Smooth muscle cell (in vitro differentiated cells): ENCODE measurements around the gene HOXB3. TPM values are rescaled to one million over a fixed set of nuclear protein-coding genes. Genes with fewer than 3 reads are reported as not detected.

ENCODE experiments used
- DNase-seq: peaks from one replicate; lab custom pipeline; 2025; ENCODE audit not compliant: unreplicated experiment; lab: John Stamatoyannopoulos, UW
- H2AFZ ChIP-seq: fragments of 200-600 bp; sonication (generic); 2 replicates; pipeline ENCODE4 v1.6.0; 2016; ENCODE audit warnings: antibody characterized with exemption, low read depth, mild to moderate bottlenecking
- H3F3A ChIP-seq: fragments of 200-600 bp; sonication (generic); 2 replicates; pipeline ENCODE4 v1.6.0; 2017; ENCODE audit warnings: antibody characterized with exemption, low read depth
- H3K27ac ChIP-seq: fragments of 200-600 bp; sonication (generic); 2 replicates; pipeline ENCODE4 v1.5.1; 2016; ENCODE audit warnings: low read depth, mild to moderate bottlenecking
- H3K27me3 ChIP-seq: fragments of 200-600 bp; sonication (generic); 2 replicates; pipeline ENCODE4 v1.6.1; 2016; ENCODE audit warnings: low read depth, mild to moderate bottlenecking
- H3K36me3 ChIP-seq: fragments of 200-600 bp; sonication (generic); 2 replicates; pipeline ENCODE4 v1.5.1; 2016; ENCODE audit warnings: low read depth
- H3K4me1 ChIP-seq: fragments of 200-600 bp; sonication (generic); 2 replicates; pipeline ENCODE4 v1.5.1; 2016; ENCODE audit warnings: low read depth
- H3K4me2 ChIP-seq: fragments of 200-600 bp; sonication (generic); 2 replicates; pipeline ENCODE4 v1.6.0; 2016; ENCODE audit warnings: mild to moderate bottlenecking
- H3K4me3 ChIP-seq: fragments of 200-600 bp; sonication (generic); 2 replicates; pipeline ENCODE4 v1.5.1; 2016; ENCODE audit warnings: mild to moderate bottlenecking
- H3K79me2 ChIP-seq: fragments of 200-600 bp; sonication (generic); 2 replicates; pipeline ENCODE4 v1.6.0; 2016; ENCODE audit warnings: low read depth, mild to moderate bottlenecking
- H3K9ac ChIP-seq: fragments of 200-600 bp; sonication (generic); 2 replicates; pipeline ENCODE4 v1.6.0; 2016; ENCODE audit warnings: low read depth
- H3K9me3 ChIP-seq: fragments of 200-600 bp; sonication (generic); replicated peaks from 2 replicates; pipeline ENCODE4 v1.5.1; 2016; ENCODE audit warnings: low read depth
- H4K20me1 ChIP-seq: fragments of 200-600 bp; sonication (generic); 2 replicates; pipeline ENCODE4 v1.6.0; 2016; ENCODE audit warnings: low read depth
- WGBS: methylation state at CpG from one replicate; pipeline ENCODE4 v1.1.7; 2016; ENCODE audit warnings: low lambda C conversion rate; 5-methylcytosine and 5-hydroxymethylcytosine counted together
- polyA plus RNA-seq: library from polyadenylated mRNA; unstranded; fragments of >200 nt; fragmentation: Nextera tagmentation; extraction: Ambion mirVana; gene quantifications from 2 replicates; pipeline ENCODE4 v1.2.1, GENCODE V29; 2016
- total RNA-seq: library from RNA; depleted of rRNA; stranded (reverse); fragments of >200 nt; gene quantifications from 2 replicates; pipeline ENCODE4 v1.2.3, GENCODE V29; 2014
- TF ChIP-seq, protein P1 (sequence below): fragments of 200-600 bp; sonication (generic); IDR thresholded peaks from 2 replicates; pipeline ENCODE4 v1.5.1; 2017; ENCODE audit warnings: borderline replicate concordance, mild to moderate bottlenecking, antibody characterized with exemption; ENCODE audit not compliant: insufficient read depth, poor library complexity, severe bottlenecking

Gene HOXB3
- total and polyA plus RNA-seq, 2 experiments from 2014 or later: 2.8 to 5.1 TPM

DNA sequence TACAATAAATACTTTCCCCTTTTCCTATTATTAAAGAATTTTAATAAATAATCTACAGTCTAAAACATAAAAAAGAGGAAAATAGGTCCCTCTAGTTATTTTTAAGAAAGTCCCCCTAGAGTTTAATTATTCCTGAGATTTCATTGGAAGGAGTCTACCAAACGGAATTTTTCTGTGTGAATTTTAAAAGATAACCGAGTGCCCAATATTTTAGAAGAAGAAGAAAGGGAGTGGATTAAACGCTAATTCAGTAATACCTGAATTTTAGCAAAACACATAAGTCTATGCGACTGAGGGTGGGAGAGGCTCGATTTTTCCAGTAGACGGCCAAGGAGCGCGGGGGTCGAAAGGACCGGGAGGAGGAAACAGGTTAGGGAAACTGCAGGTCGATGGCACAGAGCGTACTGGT lies 47.3 kb downstream of the HOXB3 start:
- no peaks in the 10 kb centered on the region for H4K20me1 ChIP-seq
- no peaks in the 10 kb centered on the region for H3K36me3 ChIP-seq
- peak overlapping the region; percentile 81 for H3K9ac ChIP-seq
- no peaks in the 10 kb centered on the region for H3K9me3 ChIP-seq
- H3K4me1 ChIP-seq: peaks cover 15% of the 10 kb centered on the region
- H3F3A ChIP-seq: peaks cover 23% of the 10 kb centered on the region
- peak overlapping the region; percentile 98 for H3K4me2 ChIP-seq
- H3K79me2 ChIP-seq: peaks cover 30% of the 10 kb centered on the region
- peak overlapping the region; percentile 72 for H3K4me3 ChIP-seq
- 5% methylated on average over 12 of the region's 12 CpGs for WGBS
- no peaks in the 10 kb centered on the region for H3K27me3 ChIP-seq
- TF ChIP-seq, protein P1, sequence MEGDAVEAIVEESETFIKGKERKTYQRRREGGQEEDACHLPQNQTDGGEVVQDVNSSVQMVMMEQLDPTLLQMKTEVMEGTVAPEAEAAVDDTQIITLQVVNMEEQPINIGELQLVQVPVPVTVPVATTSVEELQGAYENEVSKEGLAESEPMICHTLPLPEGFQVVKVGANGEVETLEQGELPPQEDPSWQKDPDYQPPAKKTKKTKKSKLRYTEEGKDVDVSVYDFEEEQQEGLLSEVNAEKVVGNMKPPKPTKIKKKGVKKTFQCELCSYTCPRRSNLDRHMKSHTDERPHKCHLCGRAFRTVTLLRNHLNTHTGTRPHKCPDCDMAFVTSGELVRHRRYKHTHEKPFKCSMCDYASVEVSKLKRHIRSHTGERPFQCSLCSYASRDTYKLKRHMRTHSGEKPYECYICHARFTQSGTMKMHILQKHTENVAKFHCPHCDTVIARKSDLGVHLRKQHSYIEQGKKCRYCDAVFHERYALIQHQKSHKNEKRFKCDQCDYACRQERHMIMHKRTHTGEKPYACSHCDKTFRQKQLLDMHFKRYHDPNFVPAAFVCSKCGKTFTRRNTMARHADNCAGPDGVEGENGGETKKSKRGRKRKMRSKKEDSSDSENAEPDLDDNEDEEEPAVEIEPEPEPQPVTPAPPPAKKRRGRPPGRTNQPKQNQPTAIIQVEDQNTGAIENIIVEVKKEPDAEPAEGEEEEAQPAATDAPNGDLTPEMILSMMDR: no peak
- DNase-seq: no peak
- H3K27ac ChIP-seq: peak overlapping the region; percentile 93
- H2AFZ ChIP-seq: no peak overlapping the region

DNA sequence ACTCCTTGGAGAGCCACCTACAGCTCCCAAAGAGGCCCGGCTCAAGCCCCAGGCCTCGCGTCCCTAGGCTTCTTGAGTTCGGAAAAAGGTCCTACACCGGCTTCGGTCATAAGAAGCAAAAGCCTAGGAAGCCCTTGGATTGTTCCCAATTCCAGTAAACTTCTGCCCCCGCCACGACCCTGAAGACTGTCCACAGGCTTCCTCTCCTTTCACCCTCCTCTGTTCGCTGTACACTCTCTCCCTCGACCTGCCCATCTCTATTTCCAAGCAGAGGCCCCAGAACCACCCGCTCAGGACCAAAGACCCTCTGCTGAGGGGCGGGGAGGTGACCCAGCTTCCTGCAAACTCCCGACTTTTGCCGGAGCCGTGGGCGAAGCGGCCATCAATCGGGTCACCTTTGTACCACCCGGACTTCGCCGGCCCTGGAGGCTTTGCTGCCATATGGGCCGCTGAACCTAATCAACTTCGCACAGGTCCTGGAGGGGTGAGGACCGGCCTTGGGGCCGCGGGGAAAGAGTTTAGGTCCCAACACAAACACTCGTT lies 47.9 kb downstream of the HOXB3 start:
- Histone ChIP-seq H2AFZ (peak overlapping the region; percentile 85), H3K9ac (peak overlapping the region; percentile 81), H3K4me2 (peak overlapping the region; percentile 98), H3K36me3 (no peaks in the 10 kb centered on the region), H3K27ac (peak overlapping the region; percentile 93), H3K9me3 (no peaks in the 10 kb centered on the region), H4K20me1 (no peaks in the 10 kb centered on the region), H3K4me1 (peaks cover 15% of the 10 kb centered on the region), H3K79me2 (peaks cover 30% of the 10 kb centered on the region), H3F3A (peaks cover 23% of the 10 kb centered on the region), H3K27me3 (no peaks in the 10 kb centered on the region), H3K4me3 (peak overlapping the region; percentile 72)
- TF ChIP-seq, protein P1: no peak
- 7% methylated on average over 27 of the region's 27 CpGs for WGBS
- DNase-seq: no peak

DNA sequence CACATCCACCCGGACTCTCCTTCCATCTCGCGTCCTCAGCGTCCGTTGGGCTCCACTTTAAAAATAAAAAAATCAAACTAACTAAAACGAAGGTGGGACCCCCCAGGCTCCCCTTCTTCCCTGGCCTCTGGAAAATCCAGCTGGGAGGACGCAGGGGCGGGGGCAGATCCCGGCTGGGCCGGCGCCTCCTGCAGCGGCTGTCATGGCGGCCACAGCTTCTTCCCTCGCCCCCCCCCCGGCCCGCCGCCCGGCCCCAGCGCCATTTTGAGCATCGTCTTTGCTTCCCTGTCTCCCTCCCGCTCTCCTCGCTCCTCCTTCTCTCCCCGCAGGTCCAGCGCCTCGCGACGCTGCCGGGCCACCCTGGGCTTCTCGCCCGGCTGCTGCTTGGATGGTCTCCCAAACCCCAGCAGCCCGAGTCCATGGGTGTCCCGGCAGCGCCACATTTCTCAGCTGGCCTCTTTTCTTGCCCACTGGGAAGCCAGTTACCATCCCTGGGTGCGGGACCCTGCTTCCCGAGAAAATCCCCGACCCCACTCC lies 48.4 kb downstream of the HOXB3 start:
- peak; percentile 22 for DNase-seq
- peaks cover 30% of the 10 kb centered on the region for H3K79me2 ChIP-seq
- WGBS: 7% methylated on average over 15 of the region's 36 CpGs

More for the DNA sequence above, 48.4 kb downstream of the HOXB3 start:
- H3K9ac ChIP-seq: peak overlapping the region; percentile 81
- peaks cover 15% of the 10 kb centered on the region for H3K4me1 ChIP-seq
- H2AFZ ChIP-seq: peak overlapping the region; percentile 85
- H3K4me3 ChIP-seq: peak overlapping the region; percentile 72
- H3F3A ChIP-seq: peaks cover 21% of the 10 kb centered on the region
- H3K36me3 ChIP-seq: no peaks in the 10 kb centered on the region
- H3K27me3 ChIP-seq: no peaks in the 10 kb centered on the region
- no peaks in the 10 kb centered on the region for H4K20me1 ChIP-seq
- peak overlapping the region; percentile 98 for H3K4me2 ChIP-seq
- H3K27ac ChIP-seq: peak overlapping the region; percentile 93
- no peaks in the 10 kb centered on the region for H3K9me3 ChIP-seq
- TF ChIP-seq, protein P1: no peak
